HepG2 (cell line): Measurements from ENCODE around the gene ZFPM1. TPM values are rescaled to one million over a fixed set of nuclear protein-coding genes. Genes with fewer than 3 reads are reported as not detected.

Experiments used
- ATAC-seq: fragments of 200-7000 bp; cut with Tn5 transposase; 3 replicates; pipeline ENCODE4 v1.9.1; 2020; ENCODE audit warnings: mild to moderate bottlenecking, moderate library complexity
- BruUV-seq: library from RNA; stranded (reverse); fragments of 400-500 nt; replicated peaks from 2 replicates; lab custom pipeline; 2021; lab: Mats Ljungman, UMichigan
- CTCF ChIA-PET: fragments of 300-600 bp; formaldehyde crosslinking; extraction: SDS; loops from one replicate; lab custom pipeline; 2021; ENCODE audit warnings: low total read pairs, inconsistent platforms, low intra/inter-chr PET ratio; lab: Yijun Ruan, JAX
- POLR2A ChIA-PET: fragments of 350-600 bp; sonication (Branson Sonifier 250); formaldehyde crosslinking; loops from one replicate; lab custom pipeline; 2020; ENCODE audit warnings: antibody characterized with exemption, inconsistent platforms; lab: Yijun Ruan, JAX
- DNase-seq: peaks from one replicate; pipeline ENCODE4 v3.0.0-alpha.2; 2015; ENCODE audit warnings: low spot score
- FAIRE-seq: peaks from 3 replicates; lab custom pipeline; 2011; peaks lifted over from hg19 to GRCh38; lab: Jason Lieb, UNC
- H2AFZ ChIP-seq: one replicate; pipeline ENCODE4 v1.6.1; 2011; ENCODE audit warnings: low read length, inconsistent platforms
- H3K27ac ChIP-seq: fragments of 300-600 bp; 3 replicates; pipeline ENCODE4 v1.8.0; 2011; ENCODE audit warnings: mixed run types, mild to moderate bottlenecking, mixed read lengths, low read length, inconsistent platforms; ENCODE audit not compliant: insufficient read depth; ENCODE audit errors: extremely low read length
- H3K27me3 ChIP-seq, 2 experiments: fragments of 200-600 bp in 1 of 2; 2 replicates in 1 of 2; 3 replicates in 1 of 2; pipeline versions ENCODE4 v1.6.0 to v1.8.0; 2011; ENCODE audit warnings: low read length in 2 of 2, mild to moderate bottlenecking in 2 of 2, moderate library complexity in 2 of 2, inconsistent platforms in 1 of 2; ENCODE audit not compliant: insufficient read depth in 2 of 2, control insufficient read depth in 1 of 2
- H3K36me3 ChIP-seq, 2 experiments: fragments of 200-600 bp in 1 of 2; replicated peaks in 1 of 2; 2 replicates in 1 of 2; 3 replicates in 1 of 2; pipeline versions ENCODE4 v1.5.1 to v1.8.0; 2011; ENCODE audit warnings: low read length in 2 of 2, inconsistent platforms in 1 of 2; ENCODE audit not compliant: insufficient read depth in 2 of 2, control insufficient read depth in 1 of 2
- H3K4me1 ChIP-seq: 2 replicates; pipeline ENCODE4 v1.5.1; 2012; ENCODE audit warnings: low read length, inconsistent platforms; ENCODE audit not compliant: insufficient read depth
- H3K4me2 ChIP-seq: 2 replicates; pipeline ENCODE4 v1.6.0; 2011; ENCODE audit warnings: low read depth, low read length, inconsistent platforms
- H3K4me3 ChIP-seq, 3 experiments: fragments of 200-600 bp in 1 of 3; sonication (generic), shearing (Covaris generic) in 1 of 3; replicated peaks in 1 of 3; 2 replicates each; pipeline ENCODE4 v1.5.1; 2011 to 2016; ENCODE audit warnings: low read length in 3 of 3, inconsistent platforms in 2 of 3, low read depth in 2 of 3, mild to moderate bottlenecking in 2 of 3, control low read depth in 1 of 3, mixed read lengths in 1 of 3; ENCODE audit not compliant: insufficient read depth in 1 of 3
- H3K79me2 ChIP-seq: one replicate; pipeline ENCODE4 v1.6.1; 2011; ENCODE audit warnings: low read length, inconsistent platforms; ENCODE audit not compliant: insufficient read depth
- H3K9ac ChIP-seq: 2 replicates; pipeline ENCODE4 v1.6.0; 2011; ENCODE audit warnings: mild to moderate bottlenecking, low read depth, low read length, inconsistent platforms; ENCODE audit not compliant: insufficient read depth
- H3K9me3 ChIP-seq: 2 replicates; pipeline ENCODE4 v1.5.1; 2012; ENCODE audit warnings: mild to moderate bottlenecking, low read length
- H4K20me1 ChIP-seq: 2 replicates; pipeline ENCODE4 v1.6.0; 2011; ENCODE audit warnings: inconsistent platforms, mild to moderate bottlenecking, low read length, moderate library complexity; ENCODE audit not compliant: insufficient read depth
- AGO2 ChIP-seq: fragments of 200-400 bp; formaldehyde crosslinking; optimal IDR thresholded peaks from 2 replicates; pipeline ENCODE3; 2017; ENCODE audit warnings: mild to moderate bottlenecking, low read depth, low read length, moderate library complexity
- GMEB1 ChIP-seq: sonication (generic); formaldehyde crosslinking; IDR thresholded peaks from 2 replicates; pipeline ENCODE4 v1.5.1; 2020; ENCODE audit warnings: missing genetic modification reagents, mild to moderate bottlenecking, borderline replicate concordance
- HNRNPL ChIP-seq: fragments of 200-400 bp; formaldehyde crosslinking; IDR thresholded peaks from 2 replicates; pipeline ENCODE4 v1.6.1; 2017; ENCODE audit warnings: mild to moderate bottlenecking, low read depth, low read length
- KDM3A ChIP-seq: IDR thresholded peaks from 2 replicates; pipeline ENCODE4 v1.6.1; 2018; ENCODE audit warnings: low read depth, missing compliant biosample characterization
- LBX2 ChIP-seq: sonication (generic); formaldehyde crosslinking; IDR thresholded peaks from 2 replicates; pipeline ENCODE4 v1.5.0; 2020; ENCODE audit warnings: missing genetic modification reagents, mild to moderate bottlenecking, borderline replicate concordance
- NFE2L1 ChIP-seq: sonication (generic); formaldehyde crosslinking; IDR thresholded peaks from 2 replicates; pipeline ENCODE4 v1.4.0; 2020; ENCODE audit warnings: missing genetic modification reagents, mild to moderate bottlenecking, borderline replicate concordance
- NRL ChIP-seq: sonication (generic); formaldehyde crosslinking; IDR thresholded peaks from 2 replicates; pipeline ENCODE4 v1.5.0; 2020; ENCODE audit warnings: missing genetic modification reagents, mild to moderate bottlenecking, moderate library complexity, borderline replicate concordance
- SALL1 ChIP-seq: sonication (generic); formaldehyde crosslinking; IDR thresholded peaks from 2 replicates; pipeline ENCODE4 v1.8.0; 2022; ENCODE audit warnings: mild to moderate bottlenecking, missing genetic modification reagents
- ZC3H4 ChIP-seq: sonication (generic); formaldehyde crosslinking; IDR thresholded peaks from 2 replicates; pipeline ENCODE4 v1.4.0; 2020; ENCODE audit warnings: missing genetic modification reagents, borderline replicate concordance
- ZNF567 ChIP-seq: sonication (generic); formaldehyde crosslinking; IDR thresholded peaks from 2 replicates; pipeline ENCODE4 v1.8.1; 2023; ENCODE audit warnings: mild to moderate bottlenecking, missing genetic modification reagents, borderline replicate concordance
- ZNF687 ChIP-seq: sonication (generic); formaldehyde crosslinking; IDR thresholded peaks from 2 replicates; pipeline ENCODE4 v1.5.1; 2020; ENCODE audit warnings: mild to moderate bottlenecking, missing genetic modification reagents, moderate library complexity
- ZSCAN21 ChIP-seq: sonication (generic); formaldehyde crosslinking; IDR thresholded peaks from 2 replicates; pipeline ENCODE4 v1.8.0; 2022; ENCODE audit warnings: mild to moderate bottlenecking, missing genetic modification reagents, moderate library complexity, borderline replicate concordance
- WGBS: methylation state at CpG from one replicate; pipeline ENCODE4 v1.1.6; 2017; ENCODE audit warnings: low lambda C conversion rate; 5-methylcytosine and 5-hydroxymethylcytosine counted together
- in situ Hi-C: cut with HindIII; loops from 2 replicates; pipeline ENCODE4 v1.10.0; 2017; ENCODE audit warnings: low pct_unique_long_range_greater_than_20kb; ENCODE audit not compliant: extremely low pct_ligation_motif_present
- intact Hi-C: fragments of 100-400 bp; cut with micrococcal nuclease; formaldehyde crosslinking; loops from one replicate; pipeline ENCODE4 v1.10.0; 2022; ENCODE audit not compliant: unreplicated experiment
- polyA plus RNA-seq, 8 experiments: library from polyadenylated mRNA; depleted of rRNA in 3 of 8; stranded (reverse) in 7 of 8; unstranded in 1 of 8; fragments of >200 nt; fragmentation: Illumina TruSeq in 4 of 8; extraction: Trizol in 4 of 8; gene quantifications; 2 replicates each; pipeline versions ENCODE4 v1.2.1 to v1.2.3, GENCODE V29; 2011 to 2016; ENCODE audit warnings: low read depth in 4 of 8, missing spikeins in 1 of 8, mixed read lengths in 1 of 8; ENCODE audit not compliant: insufficient read depth in 1 of 8
- total RNA-seq, 5 experiments: library from RNA; depleted of rRNA; stranded (reverse); fragments of >200 nt; fragmentation: Illumina TruSeq; extraction: Trizol; gene quantifications; 2 replicates each; pipeline ENCODE4 v1.2.3, GENCODE V29; 2016; ENCODE audit warnings: low read depth in 1 of 5
- TF ChIP-seq, protein P1 (sequence below): sonication (generic); formaldehyde crosslinking; conservative IDR thresholded peaks from 2 replicates; pipeline ENCODE4 v1.4.0; 2020; ENCODE audit warnings: mild to moderate bottlenecking, missing genetic modification reagents, moderate library complexity

ZFPM1 gene
- total and polyA plus RNA-seq, 2 of the 13 experiments (the other 11 are each of a cell fraction or from before 2014, with no cell fraction given) = 1.3 to 3.8 TPM

DNA sequence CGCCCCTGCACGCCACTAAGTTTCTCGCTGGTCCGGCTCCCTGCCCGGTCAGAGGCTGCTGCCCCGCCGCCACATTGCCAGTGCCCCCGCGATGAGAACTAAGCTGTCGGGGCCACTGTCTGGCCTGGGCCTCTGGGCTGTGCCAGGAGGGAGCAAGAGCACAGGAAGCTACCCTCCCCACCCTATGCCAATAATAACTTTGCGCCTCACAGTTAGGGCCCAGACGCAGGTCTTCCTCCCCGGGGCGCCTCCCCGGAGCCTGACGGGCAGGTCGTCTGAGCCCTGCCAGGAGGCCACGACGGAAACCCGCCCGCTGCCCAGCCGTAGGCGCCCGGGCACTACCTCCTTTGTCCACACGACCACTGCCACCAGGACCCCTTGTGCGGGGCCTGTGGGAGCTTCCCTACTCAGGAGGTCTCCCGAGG is 1.5 kb downstream of the ZFPM1 start:
- peak overlapping the region; percentile 100 for H3K4me2 ChIP-seq
- H3K27ac ChIP-seq = peak overlapping the region; percentile 61
- FAIRE-seq = no peak
- whole genome bisulfite sequencing = 0% methylated on average over 13 of the region's 27 CpGs
- peak; percentile 16 for ATAC-seq
- peaks cover 33% of the 10 kb centered on the region for H4K20me1 ChIP-seq
- peaks cover 39% of the 10 kb centered on the region for H3K4me1 ChIP-seq
- peak overlapping the region; percentile 62 to 95 (median 93) for H3K4me3 ChIP-seq
- in situ Hi-C loops (loop anchor here (10.0 kb wide), 1 partner anchor 50 kb away; no protein-coding TSS in a partner anchor), intact Hi-C loops (no loop called here)
- no peak overlapping the region for H2AFZ ChIP-seq
- H3K9ac ChIP-seq = peak overlapping the region; percentile 84
- DNase-seq = no peak
- no TSS peak for BruUV-seq
- peaks cover 2 to 4% of the 10 kb centered on the region in 2 experiments; a peak in 1 of 5 replicates for H3K36me3 ChIP-seq
- H3K9me3 ChIP-seq = no peaks in the 10 kb centered on the region
- POLR2A ChIA-PET = interaction anchor here (1.4 to 2.7 kb wide), 4 partner anchors 27 to 55 kb away, joined by 4 to 40 read pairs (median 16); no protein-coding TSS in a partner anchor
- H3K27me3 ChIP-seq = peaks cover 4 to 26% of the 10 kb centered on the region in 2 experiments; a peak in 4 of 5 replicates
- CTCF ChIA-PET = interaction anchor here (1.4 kb wide), 1 partner anchor 73 kb away, joined by 5 read pairs; no protein-coding TSS in a partner anchor
- peaks cover 54% of the 10 kb centered on the region for H3K79me2 ChIP-seq
- TF ChIP-seq SALL1 (CRISPR knock-in tag) (no peak), ZNF687 (CRISPR knock-in tag) (peak; percentile 27), ZNF567 (CRISPR knock-in tag) (no peak), ZC3H4 (CRISPR knock-in tag) (no peak; the same call in 1 of the 2 replicates), AGO2 (peak; percentile 31), GMEB1 (CRISPR knock-in tag) (0 out of 2 replicates have a peak, but pooled peaks have one; percentile 3), LBX2 (CRISPR knock-in tag) (no peak), KDM3A (CRISPR knock-in tag) (0 out of 2 replicates have a peak, but pooled peaks have one; percentile 6), NRL (CRISPR knock-in tag) (no peak), ZSCAN21 (CRISPR knock-in tag) (no peak), NFE2L1 (CRISPR knock-in tag) (peak; percentile 64; the same call in 1 of the 2 replicates), HNRNPL (peak; percentile 94)
- TF ChIP-seq, protein P1, sequence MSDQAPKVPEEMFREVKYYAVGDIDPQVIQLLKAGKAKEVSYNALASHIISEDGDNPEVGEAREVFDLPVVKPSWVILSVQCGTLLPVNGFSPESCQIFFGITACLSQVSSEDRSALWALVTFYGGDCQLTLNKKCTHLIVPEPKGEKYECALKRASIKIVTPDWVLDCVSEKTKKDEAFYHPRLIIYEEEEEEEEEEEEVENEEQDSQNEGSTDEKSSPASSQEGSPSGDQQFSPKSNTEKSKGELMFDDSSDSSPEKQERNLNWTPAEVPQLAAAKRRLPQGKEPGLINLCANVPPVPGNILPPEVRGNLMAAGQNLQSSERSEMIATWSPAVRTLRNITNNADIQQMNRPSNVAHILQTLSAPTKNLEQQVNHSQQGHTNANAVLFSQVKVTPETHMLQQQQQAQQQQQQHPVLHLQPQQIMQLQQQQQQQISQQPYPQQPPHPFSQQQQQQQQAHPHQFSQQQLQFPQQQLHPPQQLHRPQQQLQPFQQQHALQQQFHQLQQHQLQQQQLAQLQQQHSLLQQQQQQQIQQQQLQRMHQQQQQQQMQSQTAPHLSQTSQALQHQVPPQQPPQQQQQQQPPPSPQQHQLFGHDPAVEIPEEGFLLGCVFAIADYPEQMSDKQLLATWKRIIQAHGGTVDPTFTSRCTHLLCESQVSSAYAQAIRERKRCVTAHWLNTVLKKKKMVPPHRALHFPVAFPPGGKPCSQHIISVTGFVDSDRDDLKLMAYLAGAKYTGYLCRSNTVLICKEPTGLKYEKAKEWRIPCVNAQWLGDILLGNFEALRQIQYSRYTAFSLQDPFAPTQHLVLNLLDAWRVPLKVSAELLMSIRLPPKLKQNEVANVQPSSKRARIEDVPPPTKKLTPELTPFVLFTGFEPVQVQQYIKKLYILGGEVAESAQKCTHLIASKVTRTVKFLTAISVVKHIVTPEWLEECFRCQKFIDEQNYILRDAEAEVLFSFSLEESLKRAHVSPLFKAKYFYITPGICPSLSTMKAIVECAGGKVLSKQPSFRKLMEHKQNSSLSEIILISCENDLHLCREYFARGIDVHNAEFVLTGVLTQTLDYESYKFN (CRISPR knock-in tag) = no peak
